Body of pancreas (tissue), 4 donors: ENCODE data around the gene RSPH9.

Experiments
- CTCF ChIP-seq, 7 experiments: fragments of 450-650 bp in 4 of 7; fragments of 200-600 bp in 3 of 7; sonication (generic) in 3 of 7; IDR thresholded peaks; one replicate each; pipeline ENCODE4 v1.5.1; 2016 to 2019; ENCODE audit warnings: antibody characterized with exemption in 7 of 7
- POLR2A ChIP-seq, 3 donors: fragments of 450-650 bp; IDR thresholded peaks; one replicate each; pipeline ENCODE4 v1.6.1; 2016; ENCODE audit warnings: antibody characterized with exemption in 3 of 3, mild to moderate bottlenecking in 2 of 3

GRCh38 chr6:43606019-43606418, 38.8 kb upstream of the RSPH9 start:
- TF ChIP-seq POLR2A (IDR thresholded peaks at IDR 0.05) (no peak), CTCF (IDR thresholded peaks at IDR 0.05) (no peak)
